Activated CD8-positive, alpha-beta memory T cell treated with anti-CD3 and anti-CD28 coated beads for 24 hours (primary cell): ENCODE measurements around the gene DGKD.

Experiments
- DNase-seq: peaks from one replicate; pipeline ENCODE4 v3.0.0-alpha.2; 2020

The DGKD gene

GRCh38 chr2:233482616-233483015 lies 128.3 kb downstream of the DGKD start:
- DNase-seq: no peak

DNA sequence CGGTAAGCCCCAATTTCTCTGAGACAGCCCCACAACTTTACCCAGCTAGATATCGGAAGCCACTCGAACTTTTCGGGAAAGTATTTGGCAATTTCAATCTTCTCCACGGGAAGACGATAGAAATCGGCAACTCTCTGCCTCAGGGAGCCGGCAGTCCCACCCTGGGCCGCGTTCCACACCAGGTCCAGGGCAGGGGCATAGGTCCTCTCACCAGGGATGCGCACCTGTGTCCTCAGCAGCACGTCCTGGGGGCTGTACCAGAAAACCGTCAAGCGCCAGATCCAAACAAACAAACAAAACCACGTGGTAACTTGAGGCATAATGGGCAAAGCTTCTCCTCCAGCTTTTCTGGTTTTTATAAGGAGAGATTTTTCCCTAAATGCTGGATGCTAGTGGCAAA lies 131.4 kb downstream of the DGKD start:
- no peak for DNase-seq

DNA sequence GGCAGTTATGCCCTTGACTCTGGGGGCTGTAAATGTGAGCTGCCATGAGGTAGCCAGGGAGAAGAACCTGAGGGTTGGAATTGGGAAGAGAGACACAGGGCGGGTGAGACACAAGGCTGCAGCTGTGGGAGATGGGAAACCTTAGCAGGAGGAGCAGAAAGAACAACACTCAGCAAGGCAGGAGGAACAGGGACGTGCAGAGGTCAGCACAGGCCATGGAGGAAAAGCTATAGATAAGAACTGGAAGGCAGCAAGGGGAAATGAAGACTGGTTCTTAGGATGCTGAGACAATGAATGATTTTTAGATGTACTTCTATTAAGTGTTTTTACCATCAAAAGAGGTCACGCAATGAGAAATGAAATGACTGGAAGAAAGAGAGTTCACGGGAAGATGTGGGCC lies 132.1 kb downstream of the DGKD start:
- no peak for DNase-seq

GRCh38 chr2:233486778-233487552 lies 132.7 kb downstream of the DGKD start:
- DNase-seq: no peak

DNA sequence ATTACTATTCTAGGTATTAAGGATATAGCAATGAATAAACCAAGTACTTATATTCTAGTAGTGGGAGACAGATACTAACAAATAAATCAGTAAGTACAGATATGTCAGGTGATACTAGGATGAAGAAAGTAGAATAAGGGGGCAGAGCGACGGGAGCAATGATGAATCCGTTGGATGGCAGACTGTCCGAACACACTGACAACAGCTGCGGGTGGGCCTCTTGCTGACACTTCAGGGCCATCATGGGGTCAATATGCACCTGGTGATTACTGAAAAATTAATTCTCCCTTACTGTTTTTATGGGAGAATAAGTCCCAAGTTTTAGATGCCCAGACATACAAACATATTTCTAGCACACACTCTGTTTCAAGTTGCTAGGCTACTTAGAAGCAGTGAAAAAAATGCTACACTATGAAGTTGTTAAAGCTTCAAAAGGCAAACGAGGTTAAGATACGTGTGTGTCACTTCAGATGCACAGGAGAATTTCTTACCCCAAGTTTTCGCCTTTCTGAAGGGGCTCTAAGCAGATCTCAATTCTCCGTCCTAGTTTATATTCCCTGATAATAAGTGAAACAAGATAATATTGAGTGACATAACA lies 133.6 kb downstream of the DGKD start:
- DNase-seq: no peak

DNA sequence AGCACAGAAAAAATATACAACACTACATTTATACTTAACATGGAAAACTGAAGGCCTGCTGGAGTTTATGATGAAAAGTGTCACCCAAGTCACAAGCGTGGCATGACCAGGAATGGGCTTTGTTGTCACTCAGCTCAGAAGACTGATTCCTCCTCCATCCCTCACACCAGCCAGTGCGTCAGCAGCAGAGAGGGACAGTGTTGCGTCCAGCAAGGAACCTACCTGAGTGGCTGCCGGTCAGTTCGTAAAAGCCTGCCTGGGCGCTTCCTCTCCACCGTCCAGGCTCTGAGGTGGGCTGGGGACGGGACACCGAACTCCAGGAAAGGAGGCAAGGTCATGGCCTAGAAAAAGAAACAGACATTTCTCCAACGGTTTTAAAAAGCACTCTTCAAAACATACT lies 134.8 kb downstream of the DGKD start:
- no peak for DNase-seq

- DNase-seq: no peak
Measured at GRCh38 chr2:233489666-233490065, 135.4 kb downstream of the DGKD start.

DNA sequence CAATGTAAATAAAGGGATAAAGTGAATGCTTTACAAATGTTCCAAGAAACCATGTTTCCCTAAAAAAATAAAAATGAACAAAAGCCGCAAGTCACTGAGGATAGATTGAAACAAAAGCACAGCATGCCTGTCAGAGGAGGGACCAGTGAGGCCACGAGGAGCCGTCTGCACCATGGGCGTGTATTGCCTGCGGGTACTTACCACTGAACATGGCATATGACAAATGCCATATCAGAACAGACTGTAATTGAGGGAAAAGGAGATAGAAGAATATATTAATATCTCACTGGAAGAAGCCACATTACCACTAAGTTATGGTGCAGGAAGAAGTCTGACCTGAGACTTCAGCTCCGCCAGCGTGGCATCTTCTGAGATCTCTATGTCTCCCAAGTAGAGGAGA lies 136.5 kb downstream of the DGKD start:
- DNase-seq: no peak

DNA sequence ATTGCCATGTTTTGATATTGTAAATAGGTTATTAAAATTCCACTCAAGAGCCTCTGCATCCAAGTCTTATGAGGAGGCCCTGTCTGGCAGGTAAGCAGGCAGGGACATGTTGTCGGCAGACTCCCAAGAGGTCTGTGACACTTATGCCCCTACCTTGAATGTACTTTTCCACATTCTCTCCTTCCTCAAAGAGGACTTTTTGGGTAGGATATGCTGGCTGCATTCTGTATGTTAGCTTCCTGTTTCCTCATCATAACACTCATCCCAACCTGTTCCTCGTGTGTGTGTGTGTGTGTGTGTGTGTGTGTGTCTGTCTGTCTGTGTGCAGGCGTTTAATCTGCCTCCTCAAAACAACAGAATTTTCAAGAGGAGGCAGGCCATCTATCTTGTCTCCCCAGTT lies 137.0 kb downstream of the DGKD start:
- no peak for DNase-seq

GRCh38 chr2:233492078-233492477 lies 137.8 kb downstream of the DGKD start:
- no peak for DNase-seq

DNA sequence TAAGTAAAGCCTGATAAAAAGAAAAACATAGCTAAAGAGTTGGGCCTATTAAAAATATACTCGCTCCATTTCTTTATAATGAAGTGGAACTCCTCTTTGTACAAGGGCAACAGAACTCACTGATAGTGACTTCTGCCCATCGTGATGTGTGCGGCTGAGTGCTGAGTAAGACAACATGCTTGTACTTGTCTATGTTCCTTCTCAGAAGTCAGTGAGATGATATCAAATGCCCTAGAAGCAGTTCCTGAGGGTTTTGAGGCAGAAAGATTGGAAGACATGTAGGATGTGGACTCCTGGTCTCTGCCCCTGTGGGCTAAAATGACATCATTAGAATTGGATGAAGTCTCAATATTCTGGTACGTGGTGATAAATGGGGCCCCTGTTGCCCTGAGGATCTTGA lies 138.5 kb downstream of the DGKD start:
- no peak for DNase-seq

DNA sequence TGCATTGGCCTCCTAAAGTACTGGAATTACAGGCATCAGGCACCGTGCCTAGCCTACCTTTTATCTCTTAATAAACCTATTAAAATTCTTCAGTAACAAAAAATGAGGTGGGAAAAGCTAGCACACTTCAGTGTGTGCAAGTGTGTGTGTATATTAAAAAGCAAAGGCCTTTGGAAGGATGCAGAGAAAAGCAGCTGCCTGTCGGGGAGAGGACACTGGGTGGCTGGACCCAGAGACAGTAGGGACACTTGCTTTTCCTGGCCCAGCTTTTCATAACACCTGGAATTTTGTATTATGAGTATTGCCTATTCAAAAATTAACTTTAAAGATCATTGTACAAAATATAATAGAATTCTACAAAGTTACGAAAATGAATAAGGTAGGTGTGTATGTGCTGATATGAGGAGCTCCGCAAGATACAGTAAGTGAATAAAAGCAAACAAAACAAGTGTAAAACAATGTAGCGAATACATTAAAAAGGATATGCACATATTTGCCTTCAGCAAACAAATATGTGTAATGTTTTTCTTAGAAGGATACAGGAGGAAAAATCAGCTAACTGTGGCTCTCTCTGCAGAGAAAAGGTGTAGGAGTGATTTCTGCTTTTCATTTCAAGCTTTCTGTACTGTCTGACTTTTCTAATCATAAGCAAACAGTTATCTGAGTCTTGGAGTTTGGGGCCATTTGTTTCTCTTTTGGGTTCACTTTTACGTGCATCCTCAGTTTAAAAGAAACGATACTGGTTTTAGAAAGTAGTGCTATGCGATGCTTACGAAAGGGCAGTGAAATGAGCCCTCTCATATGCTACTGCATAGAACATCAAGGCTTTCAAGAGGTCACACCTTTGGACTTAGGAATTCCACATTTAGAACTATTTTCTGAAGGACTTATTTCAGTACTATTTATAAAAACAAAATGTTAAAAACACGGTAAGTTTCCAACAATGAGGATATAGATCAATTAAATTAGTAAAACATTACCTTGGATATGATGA lies 141.5 kb downstream of the DGKD start:
- DNase-seq: no peak

GRCh38 chr2:233497692-233498091 lies 143.4 kb downstream of the DGKD start:
- no peak for DNase-seq

- DNase-seq: no peak
Measured at GRCh38 chr2:233498126-233498525, 143.8 kb downstream of the DGKD start.

DNA sequence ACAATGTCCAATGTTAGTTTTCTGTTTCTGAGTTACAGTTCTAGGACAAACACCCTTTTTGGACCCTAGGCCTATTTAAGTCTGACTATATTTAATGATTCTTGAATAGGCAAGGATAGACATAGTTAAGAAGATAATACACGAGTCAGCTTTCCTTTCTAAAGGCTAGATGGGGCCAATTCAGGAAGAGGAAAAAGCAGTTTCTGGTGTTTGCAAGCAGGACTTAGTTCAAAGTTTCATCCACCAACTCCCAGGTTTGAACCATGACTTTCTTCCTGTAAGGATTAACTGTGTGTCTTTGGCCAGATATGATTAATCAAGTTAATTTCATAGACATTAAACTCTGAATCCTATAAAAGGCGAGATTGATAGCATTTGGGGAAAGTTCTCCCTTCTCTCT lies 145.6 kb downstream of the DGKD start:
- no peak for DNase-seq

GRCh38 chr2:233501198-233502076 lies 147.1 kb downstream of the DGKD start:
- DNase-seq: no peak

DNA sequence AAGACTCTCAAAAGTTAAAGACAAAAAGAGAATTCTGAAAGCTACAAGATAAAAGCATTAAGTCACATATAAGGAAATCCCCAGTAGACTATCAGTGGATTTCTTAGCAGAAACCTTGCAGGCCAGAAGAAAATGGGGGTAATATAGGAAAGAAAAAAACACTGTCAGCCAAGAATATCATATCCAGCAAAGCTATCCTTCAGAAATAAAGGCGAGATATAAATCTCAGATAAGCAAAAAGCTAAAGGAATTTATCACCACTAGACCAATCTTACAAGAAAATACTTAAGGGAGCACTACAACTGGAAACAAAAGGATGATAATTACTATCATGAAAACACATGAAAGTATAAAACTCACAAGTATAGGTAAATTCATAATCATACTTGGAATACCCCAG lies 149.2 kb downstream of the DGKD start:
- DNase-seq: no peak

DNA sequence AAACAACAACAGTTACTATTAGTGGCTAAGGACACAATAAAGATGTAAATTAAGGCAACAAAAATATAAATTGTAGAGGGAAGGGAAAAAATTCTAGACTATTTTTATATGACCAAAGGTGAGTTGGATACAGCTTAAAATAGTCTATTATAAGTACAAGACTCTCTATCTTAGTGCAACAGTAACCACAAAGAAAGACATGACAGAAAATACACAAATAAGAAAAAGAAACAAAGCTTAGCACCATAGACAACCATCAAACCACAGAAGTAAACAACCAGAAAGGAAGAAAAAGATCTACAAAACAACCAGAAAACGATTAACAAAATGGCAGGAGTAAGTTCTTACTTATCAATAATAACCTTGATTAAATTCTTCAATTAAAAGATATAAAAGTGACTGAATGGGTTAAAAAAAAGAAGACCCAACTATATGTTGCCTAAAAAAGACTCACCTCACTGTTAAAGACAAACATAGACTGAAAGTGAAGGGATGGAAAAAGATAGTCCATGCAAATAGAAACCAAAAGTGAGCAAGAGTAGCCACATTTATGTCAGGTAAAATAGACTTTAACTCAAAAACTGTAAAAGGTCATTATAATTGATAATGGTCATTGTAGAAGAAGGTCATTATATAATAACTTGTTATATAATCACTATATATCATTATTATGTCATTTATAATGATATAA lies 149.8 kb downstream of the DGKD start:
- DNase-seq: no peak

GRCh38 chr2:233513953-233514655 lies 159.8 kb downstream of the DGKD start:
- DNase-seq: no peak

DNA sequence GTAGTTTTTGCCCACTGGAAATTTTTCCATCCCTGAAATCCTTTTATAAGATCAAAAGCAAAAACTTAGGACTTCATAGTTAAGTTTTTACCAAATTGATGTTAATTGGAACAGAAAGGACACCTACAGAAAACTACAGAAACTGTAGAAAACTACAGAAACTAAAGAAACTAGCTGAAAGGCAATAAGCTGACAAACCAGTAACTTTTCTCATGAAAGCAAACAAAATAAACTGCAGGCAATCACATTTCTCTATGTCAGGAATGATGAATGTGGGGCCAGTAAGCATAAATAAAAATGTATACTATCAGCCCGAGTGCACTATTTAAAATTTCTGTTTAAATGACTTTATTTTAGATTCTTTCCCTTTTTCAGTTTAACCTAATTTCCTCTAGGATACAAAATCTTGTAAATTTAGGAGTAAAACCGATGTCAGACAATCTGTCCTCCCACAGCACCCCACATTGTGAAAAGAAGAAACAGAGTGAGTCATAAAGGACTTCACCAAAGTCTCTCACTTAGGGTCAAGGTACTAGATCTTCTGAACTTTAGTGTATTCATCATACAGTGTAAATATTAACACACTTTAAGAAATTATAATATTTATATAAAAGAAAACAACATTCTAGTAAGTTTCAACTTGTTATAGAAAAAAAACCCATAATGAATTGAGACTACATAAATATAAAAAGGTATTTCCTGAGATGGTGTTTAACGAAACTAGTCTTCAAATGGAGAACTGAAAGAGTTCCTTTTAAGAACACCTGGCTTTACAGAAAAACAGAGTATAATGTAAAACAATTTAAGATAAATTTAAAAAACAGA lies 165.7 kb downstream of the DGKD start:
- DNase-seq: no peak
